Panc1 (cell line): ENCODE data around the gene S100A6. TPM values are rescaled to one million over a fixed set of nuclear protein-coding genes. Genes with fewer than 3 reads are reported as not detected.

Experiments
- ATAC-seq: fragments of 200-7000 bp; cut with Tn5 transposase; 2 replicates; pipeline ENCODE4 v1.9.1; 2020; ENCODE audit warnings: mild to moderate bottlenecking, moderate library complexity
- BruUV-seq: library from RNA; stranded (reverse); fragments of 400-500 nt; replicated peaks from 2 replicates; lab custom pipeline; 2021; lab: Mats Ljungman, UMichigan
- CTCF ChIA-PET: fragments of 300-600 bp; sonication (Branson Sonifier 250); formaldehyde crosslinking; loops from one replicate; lab custom pipeline; 2022; ENCODE audit warnings: antibody characterized with exemption; lab: Charles Lee
- POLR2A ChIA-PET: fragments of 300-600 bp; sonication (Branson Sonifier 250); formaldehyde crosslinking; loops from one replicate; lab custom pipeline; 2022; ENCODE audit warnings: antibody characterized with exemption; lab: Charles Lee
- DNase-seq: peaks from one replicate; pipeline ENCODE4 v3.0.0-alpha.2; 2010; ENCODE audit warnings: low read depth, low spot score
- H3K27ac ChIP-seq: 2 replicates; pipeline ENCODE4 v1.5.1; 2011; ENCODE audit warnings: mild to moderate bottlenecking, low read length, inconsistent platforms
- H3K27me3 ChIP-seq: fragments of 200-500 bp; sonication (Bioruptor generic); 2 replicates; pipeline ENCODE4 v1.6.0; 2014; ENCODE audit warnings: low read length, inconsistent platforms; ENCODE audit not compliant: control insufficient read depth, insufficient read depth
- H3K36me3 ChIP-seq: fragments of 200-500 bp; sonication (Bioruptor generic); 2 replicates; pipeline ENCODE4 v1.5.1; 2014; ENCODE audit warnings: inconsistent platforms, mild to moderate bottlenecking, low read length, moderate library complexity; ENCODE audit not compliant: control insufficient read depth, insufficient read depth
- H3K4me1 ChIP-seq: 2 replicates; pipeline ENCODE4 v1.5.1; 2011; ENCODE audit warnings: inconsistent platforms, mild to moderate bottlenecking, low read length, moderate library complexity; ENCODE audit not compliant: control insufficient read depth, insufficient read depth
- H3K4me3 ChIP-seq, 2 experiments: 2 replicates each; pipeline ENCODE4 v1.5.1; 2011 to 2012; ENCODE audit warnings: low read depth in 2 of 2, low read length in 2 of 2, mild to moderate bottlenecking in 2 of 2, inconsistent platforms in 1 of 2, moderate library complexity in 1 of 2
- H3K9me3 ChIP-seq: fragments of 200-500 bp; sonication (Bioruptor generic); 2 replicates; pipeline ENCODE4 v1.5.1; 2014; ENCODE audit warnings: low read depth, mild to moderate bottlenecking, inconsistent platforms, low read length, moderate library complexity; ENCODE audit not compliant: control insufficient read depth, insufficient read depth
- CTCF ChIP-seq: fragments of 450-650 bp; IDR thresholded peaks from 2 replicates; pipeline ENCODE4 v1.5.1; 2017; ENCODE audit warnings: mild to moderate bottlenecking
- POLR2AphosphoS5 ChIP-seq: IDR thresholded peaks from 2 replicates; pipeline ENCODE4 v1.6.1; 2012; ENCODE audit warnings: mild to moderate bottlenecking, low read depth, low read length, moderate library complexity
- SIN3A ChIP-seq: IDR thresholded peaks from 2 replicates; pipeline ENCODE4 v1.6.1; 2012; ENCODE audit warnings: low read depth, mild to moderate bottlenecking, low read length, moderate library complexity, borderline replicate concordance; ENCODE audit not compliant: insufficient read depth
- TCF7L2 ChIP-seq: IDR thresholded peaks from 2 replicates; pipeline ENCODE4 v1.6.1; 2011; ENCODE audit warnings: mild to moderate bottlenecking, low read depth, low read length, inconsistent platforms
- in situ Hi-C: cut with HindIII; loops from 2 replicates; pipeline ENCODE4 v1.10.0; 2016; ENCODE audit warnings: low sequenced_read_pairs, low pct_unique_long_range_greater_than_20kb
- intact Hi-C: fragments of 100-400 bp; cut with micrococcal nuclease; formaldehyde crosslinking; loops from one replicate; pipeline ENCODE4 v1.10.0; 2022; ENCODE audit not compliant: unreplicated experiment
- total RNA-seq: library from RNA; stranded (reverse); gene quantifications from one replicate; pipeline ENCODE4 v1.2.1, GENCODE V29; 2021; ENCODE audit not compliant: unreplicated experiment
- TF ChIP-seq, protein P1 (sequence below), 2 experiments: IDR thresholded peaks; 2 replicates each; pipeline ENCODE4 v1.6.1; 2011 to 2012; ENCODE audit warnings: low read depth in 2 of 2, control low read depth in 1 of 2, low read length in 1 of 2, mild to moderate bottlenecking in 1 of 2, moderate library complexity in 1 of 2; ENCODE audit not compliant: insufficient read depth in 1 of 2

The S100A6 gene
- total RNA-seq, 1 experiment from 2014 or later = 1,986 TPM

- POLR2A ChIA-PET = no interaction called here
- TF ChIP-seq TCF7L2 (no peak), CTCF (peak; percentile 94), POLR2AphosphoS5 (no peak), SIN3A (no peak)
- TF ChIP-seq, protein P1, sequence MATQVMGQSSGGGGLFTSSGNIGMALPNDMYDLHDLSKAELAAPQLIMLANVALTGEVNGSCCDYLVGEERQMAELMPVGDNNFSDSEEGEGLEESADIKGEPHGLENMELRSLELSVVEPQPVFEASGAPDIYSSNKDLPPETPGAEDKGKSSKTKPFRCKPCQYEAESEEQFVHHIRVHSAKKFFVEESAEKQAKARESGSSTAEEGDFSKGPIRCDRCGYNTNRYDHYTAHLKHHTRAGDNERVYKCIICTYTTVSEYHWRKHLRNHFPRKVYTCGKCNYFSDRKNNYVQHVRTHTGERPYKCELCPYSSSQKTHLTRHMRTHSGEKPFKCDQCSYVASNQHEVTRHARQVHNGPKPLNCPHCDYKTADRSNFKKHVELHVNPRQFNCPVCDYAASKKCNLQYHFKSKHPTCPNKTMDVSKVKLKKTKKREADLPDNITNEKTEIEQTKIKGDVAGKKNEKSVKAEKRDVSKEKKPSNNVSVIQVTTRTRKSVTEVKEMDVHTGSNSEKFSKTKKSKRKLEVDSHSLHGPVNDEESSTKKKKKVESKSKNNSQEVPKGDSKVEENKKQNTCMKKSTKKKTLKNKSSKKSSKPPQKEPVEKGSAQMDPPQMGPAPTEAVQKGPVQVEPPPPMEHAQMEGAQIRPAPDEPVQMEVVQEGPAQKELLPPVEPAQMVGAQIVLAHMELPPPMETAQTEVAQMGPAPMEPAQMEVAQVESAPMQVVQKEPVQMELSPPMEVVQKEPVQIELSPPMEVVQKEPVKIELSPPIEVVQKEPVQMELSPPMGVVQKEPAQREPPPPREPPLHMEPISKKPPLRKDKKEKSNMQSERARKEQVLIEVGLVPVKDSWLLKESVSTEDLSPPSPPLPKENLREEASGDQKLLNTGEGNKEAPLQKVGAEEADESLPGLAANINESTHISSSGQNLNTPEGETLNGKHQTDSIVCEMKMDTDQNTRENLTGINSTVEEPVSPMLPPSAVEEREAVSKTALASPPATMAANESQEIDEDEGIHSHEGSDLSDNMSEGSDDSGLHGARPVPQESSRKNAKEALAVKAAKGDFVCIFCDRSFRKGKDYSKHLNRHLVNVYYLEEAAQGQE (IDR thresholded peaks at IDR 0.05; ENCODE audit: insufficient read depth in 1 of 2, low read depth in 2 of 2, low read length in 1 of 2) = no peak
- ATAC-seq (peak; percentile 83), DNase-seq (no peak)
- H3K36me3 ChIP-seq = no peaks in the 10 kb centered on the region
- CTCF ChIA-PET = interaction anchor here (0.5 to 3.2 kb wide), 11 partner anchors 12 to 253 kb away, joined by 3 to 26 read pairs (median 3); partner anchors contain the start of gene S100A9
- peaks cover 13% of the 10 kb centered on the region for H3K4me1 ChIP-seq
- H3K9me3 ChIP-seq = no peaks in the 10 kb centered on the region
- intact Hi-C loops = loop anchor here (1.0 to 10.0 kb wide), 2 partner anchors 90 to 143 kb away; no protein-coding TSS in a partner anchor
- no peaks in the 10 kb centered on the region for H3K27me3 ChIP-seq
- in situ Hi-C loops = loop anchor here (10.0 kb wide), 1 partner anchor 140 kb away; the partner anchor contains the start of gene S100A9
- no peak overlapping the region for H3K4me3 ChIP-seq
- BruUV-seq = no TSS peak
- H3K27ac ChIP-seq = peak overlapping the region; percentile 25; the same call in 1 of the 2 replicates
These were observed 40.7 kb downstream of the S100A6 start for GRCh38 chr1:153494976-153495535.

- TF ChIP-seq TCF7L2 (no peak), CTCF (no peak), POLR2AphosphoS5 (no peak)
- TF ChIP-seq, protein P1 (IDR thresholded peaks at IDR 0.05; ENCODE audit: insufficient read depth in 1 of 2, low read depth in 2 of 2, low read length in 1 of 2) = no peak
- ChIA-PET POLR2A (no interaction called here), CTCF (interaction anchor here (0.9 to 3.2 kb wide), 2 partner anchors 136 to 140 kb away, joined by 3 to 26 read pairs; partner anchors contain the start of gene S100A9)
- Histone ChIP-seq H3K9me3 (no peaks in the 10 kb centered on the region), H3K27me3 (no peaks in the 10 kb centered on the region), H3K36me3 (no peaks in the 10 kb centered on the region), H3K27ac (no peak overlapping the region), H3K4me3 (no peak overlapping the region), H3K4me1 (peaks cover 15% of the 10 kb centered on the region)
- BruUV-seq = no TSS peak
- no peak for ATAC-seq
- in situ Hi-C loops = loop anchor here (10.0 kb wide), 1 partner anchor 139 kb away; the partner anchor contains the start of gene S100A9
- intact Hi-C loops = loop anchor here (10.0 kb wide), 1 partner anchor 89 kb away; no protein-coding TSS in a partner anchor
- DNase-seq = no peak
These were observed 42.3 kb downstream of the S100A6 start for GRCh38 chr1:153493343-153493960.
